Type B pancreatic cell (in vitro differentiated cells): ENCODE data around the gene CTNND2. TPM values are rescaled to one million over a fixed set of nuclear protein-coding genes. Genes with fewer than 3 reads are reported as not detected.

Experiments
- DNase-seq: peaks from one replicate; pipeline ENCODE4 v3.0.0; 2021; ENCODE audit warnings: mixed read lengths; ENCODE audit not compliant: unreplicated experiment; ENCODE audit errors: extremely low spot score
- H3K27ac Mint-ChIP-seq: 2 replicates; pipeline ENCODE4 v1.8.0; 2021; ENCODE audit warnings: mild to moderate bottlenecking, mixed read lengths
- H3K27me3 Mint-ChIP-seq: 2 replicates; pipeline ENCODE4 v1.8.0; 2021; ENCODE audit warnings: mixed read lengths
- H3K36me3 Mint-ChIP-seq: 2 replicates; pipeline ENCODE4 v1.8.0; 2021; ENCODE audit warnings: mixed read lengths
- H3K4me1 Mint-ChIP-seq: one replicate; pipeline ENCODE4 v1.8.0; 2021; ENCODE audit warnings: mixed read lengths; ENCODE audit not compliant: unreplicated experiment
- H3K4me3 Mint-ChIP-seq: 2 replicates; pipeline ENCODE4 v1.8.0; 2021; ENCODE audit warnings: mild to moderate bottlenecking, mixed read lengths
- H3K9me3 Mint-ChIP-seq: 2 replicates; pipeline ENCODE4 v1.8.0; 2021; ENCODE audit warnings: mixed read lengths
- total RNA-seq: library from RNA; stranded (reverse); gene quantifications from 2 replicates; pipeline ENCODE4 v1.2.1, GENCODE V29; 2021; ENCODE audit warnings: low replicate concordance
- TF ChIP-seq, protein P1 (sequence below): fragments of 200-600 bp; sonication (generic); conservative IDR thresholded peaks from 2 replicates; pipeline ENCODE4 v1.5.0; 2021; ENCODE audit warnings: antibody characterized with exemption, mild to moderate bottlenecking

The CTNND2 gene
- total RNA-seq, 1 donor from 2014 or later: 49.5 TPM

DNA sequence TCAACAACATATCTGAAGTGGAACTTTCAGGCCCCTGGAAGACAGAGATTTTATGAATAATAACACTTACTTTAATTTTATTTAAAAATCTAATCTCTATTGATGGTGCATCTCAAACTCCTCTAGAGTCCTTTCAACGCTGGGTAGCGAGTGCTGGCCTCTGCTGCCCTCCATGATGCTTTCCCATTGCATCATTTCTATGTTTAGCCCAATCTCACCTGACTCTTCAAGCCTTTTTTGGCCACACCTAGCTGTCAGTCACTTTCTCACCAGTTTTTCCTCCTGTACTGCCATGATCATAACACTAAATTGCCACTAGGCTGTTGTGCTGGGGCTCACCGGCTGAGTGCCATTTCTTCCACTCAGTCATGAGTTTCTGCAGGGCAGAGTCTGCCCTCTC, 747.1 kb downstream of the CTNND2 start:
- TF ChIP-seq, protein P1, sequence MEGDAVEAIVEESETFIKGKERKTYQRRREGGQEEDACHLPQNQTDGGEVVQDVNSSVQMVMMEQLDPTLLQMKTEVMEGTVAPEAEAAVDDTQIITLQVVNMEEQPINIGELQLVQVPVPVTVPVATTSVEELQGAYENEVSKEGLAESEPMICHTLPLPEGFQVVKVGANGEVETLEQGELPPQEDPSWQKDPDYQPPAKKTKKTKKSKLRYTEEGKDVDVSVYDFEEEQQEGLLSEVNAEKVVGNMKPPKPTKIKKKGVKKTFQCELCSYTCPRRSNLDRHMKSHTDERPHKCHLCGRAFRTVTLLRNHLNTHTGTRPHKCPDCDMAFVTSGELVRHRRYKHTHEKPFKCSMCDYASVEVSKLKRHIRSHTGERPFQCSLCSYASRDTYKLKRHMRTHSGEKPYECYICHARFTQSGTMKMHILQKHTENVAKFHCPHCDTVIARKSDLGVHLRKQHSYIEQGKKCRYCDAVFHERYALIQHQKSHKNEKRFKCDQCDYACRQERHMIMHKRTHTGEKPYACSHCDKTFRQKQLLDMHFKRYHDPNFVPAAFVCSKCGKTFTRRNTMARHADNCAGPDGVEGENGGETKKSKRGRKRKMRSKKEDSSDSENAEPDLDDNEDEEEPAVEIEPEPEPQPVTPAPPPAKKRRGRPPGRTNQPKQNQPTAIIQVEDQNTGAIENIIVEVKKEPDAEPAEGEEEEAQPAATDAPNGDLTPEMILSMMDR: no peak
- Mint-ChIP-seq H3K27ac (no peak overlapping the region), H3K36me3 (no peaks in the 10 kb centered on the region), H3K9me3 (no peaks in the 10 kb centered on the region), H3K4me1 (no peaks in the 10 kb centered on the region), H3K27me3 (no peaks in the 10 kb centered on the region), H3K4me3 (no peak overlapping the region)
- DNase-seq: no peak

DNA sequence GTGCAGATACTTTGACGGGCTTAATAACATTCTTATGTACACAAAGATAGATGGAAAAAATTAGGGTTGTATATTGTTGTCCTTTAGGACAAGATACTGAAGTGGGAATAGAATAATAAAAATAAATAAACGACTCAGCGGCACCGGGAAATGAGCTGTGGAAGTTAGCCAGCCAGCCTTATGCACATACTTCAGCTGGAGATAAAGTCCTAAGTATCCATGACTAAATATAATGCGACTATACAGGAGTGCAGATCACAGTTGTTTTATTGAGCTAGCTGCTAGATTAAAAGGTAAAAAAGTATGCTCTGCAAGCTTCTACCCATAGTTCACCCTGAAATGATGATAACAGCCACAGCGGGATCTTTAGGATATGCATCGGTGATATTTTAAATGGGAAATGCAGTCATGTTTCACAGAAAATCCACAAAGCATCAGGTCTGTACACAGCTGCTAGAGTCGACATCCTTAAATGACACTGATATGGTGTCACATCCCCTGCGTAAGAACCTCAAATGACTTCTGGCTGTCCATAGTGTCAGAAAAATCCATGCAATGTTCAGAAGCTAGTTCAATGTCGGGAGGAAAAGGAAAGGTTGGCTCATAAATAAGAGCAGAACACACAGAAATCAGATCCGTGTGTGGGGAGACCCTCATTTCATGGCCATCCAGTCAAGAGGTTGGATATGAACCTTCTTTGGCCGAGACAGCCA, 750.4 kb downstream of the CTNND2 start:
- TF ChIP-seq, protein P1: no peak
- no peak for DNase-seq
- Mint-ChIP-seq H3K9me3 (no peaks in the 10 kb centered on the region), H3K4me3 (no peak overlapping the region), H3K27ac (no peak overlapping the region), H3K4me1 (no peaks in the 10 kb centered on the region), H3K36me3 (no peaks in the 10 kb centered on the region), H3K27me3 (no peaks in the 10 kb centered on the region)

GRCh38 chr5:11152368-11152767, 751.9 kb downstream of the CTNND2 start:
- Mint-ChIP-seq H3K27ac (no peak overlapping the region), H3K27me3 (no peaks in the 10 kb centered on the region), H3K4me3 (no peak overlapping the region), H3K36me3 (no peaks in the 10 kb centered on the region), H3K9me3 (no peaks in the 10 kb centered on the region), H3K4me1 (no peaks in the 10 kb centered on the region)
- TF ChIP-seq, protein P1: no peak
- DNase-seq: no peak

DNA sequence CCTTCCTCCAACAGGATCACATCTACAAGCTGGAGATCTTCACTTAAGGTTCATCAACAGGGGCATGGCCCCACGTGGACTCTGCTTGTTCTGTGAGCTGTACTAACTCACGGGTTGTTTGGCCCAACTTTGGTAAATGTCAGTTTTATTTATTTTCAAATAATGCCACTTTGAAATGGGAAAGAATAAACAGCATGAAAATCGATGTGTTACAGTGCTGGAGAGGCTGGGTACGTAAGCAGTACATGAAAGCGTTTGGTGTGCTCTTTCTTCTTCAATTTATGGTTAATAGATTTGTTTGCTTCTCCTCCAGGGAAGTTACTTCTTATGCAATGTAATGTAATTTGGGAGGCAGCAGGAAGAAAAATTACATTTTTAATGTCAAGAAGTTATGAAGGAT, 753.3 kb downstream of the CTNND2 start:
- H3K36me3 Mint-ChIP-seq: no peaks in the 10 kb centered on the region
- H3K4me1 Mint-ChIP-seq: no peaks in the 10 kb centered on the region
- no peaks in the 10 kb centered on the region for H3K27me3 Mint-ChIP-seq
- TF ChIP-seq, protein P1: no peak
- no peaks in the 10 kb centered on the region for H3K9me3 Mint-ChIP-seq
- no peak overlapping the region for H3K27ac Mint-ChIP-seq
- no peak for DNase-seq
- no peak overlapping the region for H3K4me3 Mint-ChIP-seq

GRCh38 chr5:11148810-11149539, 755.3 kb downstream of the CTNND2 start:
- Mint-ChIP-seq H3K27ac (no peak overlapping the region), H3K36me3 (no peaks in the 10 kb centered on the region), H3K4me1 (no peaks in the 10 kb centered on the region), H3K4me3 (no peak overlapping the region), H3K27me3 (no peaks in the 10 kb centered on the region), H3K9me3 (no peaks in the 10 kb centered on the region)
- no peak for DNase-seq
- TF ChIP-seq, protein P1: no peak
